Hypothalamus (tissue), 51 donors: ENCODE data around the gene NALCN.

Experiments
- DNase-seq, 51 donors: peaks; one replicate each; lab custom pipeline; 2025; lab: John Stamatoyannopoulos, UW

NALCN gene

GRCh38 chr13:101292711-101293110 lies 123.6 kb downstream of the NALCN start:
- DNase-seq: no peak

- DNase-seq: no peak
Measured at GRCh38 chr13:101291646-101292515, 124.4 kb downstream of the NALCN start.

- no peak for DNase-seq
Measured at GRCh38 chr13:101291206-101291605, 125.1 kb downstream of the NALCN start.

GRCh38 chr13:101289764-101290163 lies 126.5 kb downstream of the NALCN start:
- DNase-seq: peak in 37 of 51 donors; percentile 5 to 81 (median 41)

GRCh38 chr13:101283782-101284181 lies 132.5 kb downstream of the NALCN start:
- peak in 1 of 51 donors; percentile 52 for DNase-seq

- no peak for DNase-seq
Measured at GRCh38 chr13:101272886-101273285, 143.4 kb downstream of the NALCN start.

GRCh38 chr13:101271681-101272245 lies 144.5 kb downstream of the NALCN start:
- DNase-seq: no peak

GRCh38 chr13:101267656-101268055 lies 148.7 kb downstream of the NALCN start:
- DNase-seq: no peak

- DNase-seq: no peak
Measured at GRCh38 chr13:101265934-101266333, 150.4 kb downstream of the NALCN start.

- no peak for DNase-seq
Measured at GRCh38 chr13:101264931-101265330, 151.4 kb downstream of the NALCN start.

- DNase-seq: no peak
Measured at GRCh38 chr13:101262306-101262705, 154.0 kb downstream of the NALCN start.

- DNase-seq: no peak
Measured at GRCh38 chr13:101258509-101258908, 157.8 kb downstream of the NALCN start.

GRCh38 chr13:101258071-101258470 lies 158.2 kb downstream of the NALCN start:
- peak in 6 of 51 donors; percentile 1 to 20 (median 2) for DNase-seq

- no peak for DNase-seq
Measured at GRCh38 chr13:101248739-101249514, 167.4 kb downstream of the NALCN start.

GRCh38 chr13:101242720-101243119 lies 173.6 kb downstream of the NALCN start:
- DNase-seq: no peak

- no peak for DNase-seq
Measured at GRCh38 chr13:101238555-101238954, 177.8 kb downstream of the NALCN start.

- DNase-seq: no peak
Measured at GRCh38 chr13:101231751-101232428, 184.4 kb downstream of the NALCN start.

- no peak for DNase-seq
Measured at GRCh38 chr13:101230271-101230890, 185.9 kb downstream of the NALCN start.

GRCh38 chr13:101219609-101220265 lies 196.6 kb downstream of the NALCN start:
- no peak for DNase-seq

- DNase-seq: no peak
Measured at GRCh38 chr13:101218484-101218883, 197.8 kb downstream of the NALCN start.
